Measurements from ENCODE around the gene BSG.

Gene BSG

DNA sequence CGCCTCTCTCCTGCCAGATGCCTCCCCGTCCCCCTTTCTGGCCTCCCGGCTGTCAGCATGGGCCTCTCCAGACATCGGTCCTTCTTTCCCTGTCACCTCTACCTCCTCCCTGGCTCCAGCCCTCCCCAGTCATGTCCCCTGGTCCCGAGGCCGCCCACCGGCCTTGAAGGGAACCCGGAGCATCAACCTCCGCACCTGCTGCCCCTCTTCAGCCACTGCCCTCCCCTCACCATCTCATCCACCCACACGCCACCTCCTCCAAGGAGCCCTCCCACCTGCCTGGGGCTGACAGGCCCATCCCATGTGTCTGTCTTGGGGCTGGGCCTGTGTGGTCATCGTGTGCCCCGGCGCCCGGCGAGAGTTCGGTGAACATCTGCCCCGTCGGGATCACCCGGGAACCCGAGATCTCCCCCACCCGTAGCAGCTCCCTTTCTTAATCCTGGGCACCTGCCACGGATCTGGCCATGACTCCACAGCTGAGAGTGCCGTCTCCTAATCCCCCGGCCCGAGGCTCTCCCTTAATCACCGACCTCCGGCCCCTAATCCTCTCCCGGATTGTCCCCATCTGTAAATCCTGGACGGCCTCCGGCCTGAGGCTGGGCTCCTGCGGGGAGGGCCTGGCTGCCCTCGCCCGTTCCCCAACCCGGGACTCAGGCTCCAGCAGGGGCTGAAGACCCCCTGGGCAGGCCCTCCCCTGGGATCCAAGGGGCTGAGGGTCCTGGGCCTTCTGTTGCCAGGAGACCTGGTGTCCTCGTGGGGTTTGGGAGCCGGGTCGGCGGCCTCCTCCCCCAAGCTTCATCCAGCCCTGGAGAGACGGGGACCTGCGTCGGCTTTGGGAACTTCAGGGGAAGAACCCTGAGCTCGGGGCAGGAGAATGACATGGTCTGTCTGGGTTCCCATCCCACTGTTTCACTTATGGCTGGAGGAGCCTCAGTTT is 23.2 kb downstream of the BSG start:
- TF ChIP-seq, protein P1, sequence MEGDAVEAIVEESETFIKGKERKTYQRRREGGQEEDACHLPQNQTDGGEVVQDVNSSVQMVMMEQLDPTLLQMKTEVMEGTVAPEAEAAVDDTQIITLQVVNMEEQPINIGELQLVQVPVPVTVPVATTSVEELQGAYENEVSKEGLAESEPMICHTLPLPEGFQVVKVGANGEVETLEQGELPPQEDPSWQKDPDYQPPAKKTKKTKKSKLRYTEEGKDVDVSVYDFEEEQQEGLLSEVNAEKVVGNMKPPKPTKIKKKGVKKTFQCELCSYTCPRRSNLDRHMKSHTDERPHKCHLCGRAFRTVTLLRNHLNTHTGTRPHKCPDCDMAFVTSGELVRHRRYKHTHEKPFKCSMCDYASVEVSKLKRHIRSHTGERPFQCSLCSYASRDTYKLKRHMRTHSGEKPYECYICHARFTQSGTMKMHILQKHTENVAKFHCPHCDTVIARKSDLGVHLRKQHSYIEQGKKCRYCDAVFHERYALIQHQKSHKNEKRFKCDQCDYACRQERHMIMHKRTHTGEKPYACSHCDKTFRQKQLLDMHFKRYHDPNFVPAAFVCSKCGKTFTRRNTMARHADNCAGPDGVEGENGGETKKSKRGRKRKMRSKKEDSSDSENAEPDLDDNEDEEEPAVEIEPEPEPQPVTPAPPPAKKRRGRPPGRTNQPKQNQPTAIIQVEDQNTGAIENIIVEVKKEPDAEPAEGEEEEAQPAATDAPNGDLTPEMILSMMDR (IDR thresholded peaks at IDR 0.05; ENCODE audit: insufficient read depth, low read length, missing control alignments) = no peak
- DNase-seq (ENCODE audit: low read depth, low spot score) = no peak
- POLR2A ChIA-PET = no interaction called here
- no peak overlapping the region for H3K4me3 ChIP-seq (ENCODE audit: low read depth, low read length)
- CTCF ChIA-PET = no interaction called here

GRCh38 chr19:596263-596655 is 23.9 kb downstream of the BSG start:
- ChIA-PET CTCF (no interaction called here), POLR2A (no interaction called here)
- DNase-seq (ENCODE audit: low read depth, low spot score) = no peak
- TF ChIP-seq, protein P1 (IDR thresholded peaks at IDR 0.05; ENCODE audit: insufficient read depth, low read length, missing control alignments) = no peak
- no peak overlapping the region for H3K4me3 ChIP-seq (ENCODE audit: low read depth, low read length)

DNA sequence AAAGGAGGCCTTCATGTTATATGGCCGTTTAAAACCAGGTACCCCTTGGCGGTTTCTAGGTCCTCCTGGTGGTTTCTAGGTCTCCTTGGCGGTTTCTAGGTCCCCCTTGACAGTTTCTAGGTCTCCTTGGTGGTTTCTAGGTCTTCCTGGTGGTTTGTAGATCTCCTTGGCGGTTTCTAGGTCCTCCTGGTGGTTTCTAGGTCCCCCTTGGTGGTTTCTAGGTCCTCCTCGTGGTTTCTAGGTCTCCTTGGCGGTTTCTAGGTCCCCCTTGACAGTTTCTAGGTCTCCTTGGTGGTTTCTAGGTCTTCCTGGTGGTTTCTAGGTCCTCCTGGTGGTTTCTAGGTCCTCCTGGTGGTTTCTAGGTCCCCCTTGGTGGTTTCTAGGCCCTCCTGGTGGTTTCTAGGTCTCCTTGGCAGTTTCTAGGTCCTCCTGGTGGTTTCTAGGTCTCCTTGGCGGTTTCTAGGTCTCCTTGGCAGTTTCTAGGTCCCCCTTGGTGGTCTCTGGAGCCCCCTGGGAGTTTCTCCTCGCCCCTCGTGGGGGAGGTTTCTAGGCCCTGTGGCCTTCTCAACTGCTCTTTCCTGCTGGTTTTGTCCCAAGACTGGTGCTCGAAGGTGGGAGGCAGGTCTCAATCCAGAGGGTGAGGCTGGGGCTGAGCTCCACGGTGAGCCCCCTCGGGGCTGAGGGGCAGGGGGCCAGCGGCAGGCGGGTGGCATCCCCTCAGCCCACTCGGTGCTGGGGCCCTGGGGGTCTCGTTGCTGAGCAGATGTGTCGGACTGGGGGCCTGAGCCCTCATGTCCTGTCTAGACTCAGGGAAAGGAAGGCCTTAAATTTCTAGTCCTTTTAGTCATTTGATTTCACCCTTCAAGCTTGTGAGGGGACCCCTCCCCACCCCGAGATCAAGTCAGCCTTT is 25.3 kb downstream of the BSG start:
- no peak for DNase-seq (ENCODE audit: low read depth, low spot score)
- ChIA-PET POLR2A (no interaction called here), CTCF (interaction anchor here (1.2 kb wide), 1 partner anchor 11 kb away, joined by 4 read pairs; no protein-coding TSS in a partner anchor)
- TF ChIP-seq, protein P1 (IDR thresholded peaks at IDR 0.05; ENCODE audit: insufficient read depth, low read length, missing control alignments) = no peak
- H3K4me3 ChIP-seq (ENCODE audit: low read depth, low read length) = no peak overlapping the region

- CTCF ChIA-PET = interaction anchor here (1.3 kb wide), 1 partner anchor 17 kb away, joined by 3 read pairs; no protein-coding TSS in a partner anchor
- POLR2A ChIA-PET = no interaction called here
- DNase-seq (ENCODE audit: low read depth, low spot score) = no peak
- TF ChIP-seq, protein P1 (IDR thresholded peaks at IDR 0.05; ENCODE audit: insufficient read depth, low read length, missing control alignments) = no peak
- H3K4me3 ChIP-seq (ENCODE audit: low read depth, low read length) = no peak overlapping the region
Measured at GRCh38 chr19:601310-601709, 28.9 kb downstream of the BSG start.

DNA sequence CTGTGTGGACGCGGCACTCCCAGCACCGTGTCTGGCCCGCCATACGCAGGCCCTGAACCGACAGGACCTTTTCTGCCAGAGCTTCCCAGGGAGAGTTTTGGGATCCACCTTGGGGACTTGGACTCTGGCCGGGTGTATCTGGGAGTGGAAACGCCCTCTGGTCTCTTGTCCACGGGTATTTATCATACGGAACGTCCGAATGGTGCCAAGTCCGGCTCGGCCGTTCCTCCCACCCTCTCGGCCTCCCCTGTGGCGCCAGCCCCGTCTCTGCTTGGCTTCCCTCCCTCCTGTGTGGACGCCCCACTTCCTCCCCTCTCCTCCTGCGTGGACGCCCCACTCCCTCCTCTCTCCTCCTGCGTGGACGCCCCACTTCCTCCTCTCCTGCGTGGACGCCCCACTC is 29.4 kb downstream of the BSG start:
- CTCF ChIA-PET = interaction anchor here (1.3 kb wide), 1 partner anchor 18 kb away, joined by 3 read pairs; no protein-coding TSS in a partner anchor
- no peak for DNase-seq (ENCODE audit: low read depth, low spot score)
- POLR2A ChIA-PET = no interaction called here
- TF ChIP-seq, protein P1 (IDR thresholded peaks at IDR 0.05; ENCODE audit: insufficient read depth, low read length, missing control alignments) = no peak
- H3K4me3 ChIP-seq (ENCODE audit: low read depth, low read length) = no peak overlapping the region
